Limb (tissue), 2 donors: Measurements from ENCODE around the gene GPR153.
A peak's percentile ranks its signal among the peaks of the same experiment; 100 is the strongest.

Experiments
- DNase-seq, 2 donors: peaks; one replicate each; pipeline ENCODE4 v3.0.0-alpha.2; 2016; ENCODE audit errors: extremely low spot score in 2 of 2

GPR153 gene

GRCh38 chr1:6205849-6206519, 54.9 kb downstream of the GPR153 start, which contains the start of gene RNF207:
Gene RNF207, plus strand, starts transcription at chr1:6206119. Its CDS starts 417 bp downstream, at chr1:6206536.
- DNase-seq = peak in 1 of 2 donors; percentile 81

GRCh38 chr1:6202256-6202655, 58.6 kb downstream of the GPR153 start:
- DNase-seq = no peak

GRCh38 chr1:6200188-6200809, 60.6 kb downstream of the GPR153 start:
- no peak for DNase-seq

GRCh38 chr1:6199298-6200187, 61.4 kb downstream of the GPR153 start, which contains the start of gene RPL22:
Gene RPL22, minus strand, starts transcription at chr1:6199595. Its CDS starts 22 bp downstream, at chr1:6199573.
- peak; percentile 96 to 99 for DNase-seq

- no peak for DNase-seq
These were observed 62.1 kb downstream of the GPR153 start for GRCh38 chr1:6198646-6199297.

- DNase-seq = no peak
These were observed 63.0 kb downstream of the GPR153 start for GRCh38 chr1:6197746-6198427.
